ENCODE data around the gene CCDC150. TPM values are rescaled to one million over a fixed set of nuclear protein-coding genes. Genes with fewer than 3 reads are reported as not detected.

The CCDC150 gene
- total and polyA plus RNA-seq, 2 of the 8 experiments (the other 6 are each of a cell fraction or from before 2014, with no cell fraction given), result 8.3 to 31.9 TPM

GRCh38 chr2:196696423-196697079 lies 57.0 kb downstream of the CCDC150 start:
- H4K5ac ChIP-seq (ENCODE audit: insufficient read length, low read depth, low read length), result no peak overlapping the region
- no peak overlapping the region for H2BK15ac ChIP-seq (ENCODE audit: low read length)
- no peaks in the 10 kb centered on the region for H3K9me3 ChIP-seq (ENCODE audit: insufficient read depth in 2 of 2, low read depth in 1 of 2, low read length in 1 of 2)
- no peaks in the 10 kb centered on the region for H3K4me1 ChIP-seq (replicated peaks in 1 of 4; ENCODE audit: control insufficient read depth in 3 of 4, insufficient read depth in 4 of 4, low read length in 3 of 4)
- H2BK5ac ChIP-seq (ENCODE audit: low read depth, low read length), result no peak overlapping the region
- no peaks in the 10 kb centered on the region; a peak in 2 of 4 replicates for H3K79me2 ChIP-seq (ENCODE audit: control insufficient read depth in 1 of 2, insufficient read depth in 2 of 2, low read length in 2 of 2)
- no peak overlapping the region for H4K8ac ChIP-seq (ENCODE audit: extremely low read depth, insufficient read depth, low read length)
- H2BK20ac ChIP-seq (ENCODE audit: low read length), result no peak overlapping the region
- 93% methylated on average over 3 of the region's 3 CpGs; no CpG with 5 or more reads in 1 of the 2 experiments for WGBS, 2 experiments (ENCODE audit: extremely low coverage in 1 of 2, insufficient coverage in 1 of 2, insufficient read length in 1 of 2, insufficient replicate concordance in 2 of 2, low coverage in 1 of 2, low lambda C conversion rate in 2 of 2, missing lambda C conversion rate in 1 of 2)
- H3K79me1 ChIP-seq (ENCODE audit: low read depth, low read length), result no peaks in the 10 kb centered on the region
- H3K23me2 ChIP-seq (ENCODE audit: low read depth, low read length), result no peaks in the 10 kb centered on the region
- H3K4me3 ChIP-seq (ENCODE audit: extremely low read depth in 1 of 4, insufficient read depth in 2 of 4, low read depth in 3 of 4, low read length in 4 of 4), result no peak overlapping the region
- H3K36me3 ChIP-seq (ENCODE audit: control insufficient read depth in 2 of 4, insufficient read depth in 4 of 4, low read length in 3 of 4), result peaks cover 0 to 6% (median 0%) of the 10 kb centered on the region in 4 experiments; a peak in 2 of 8 replicates
- H3K18ac ChIP-seq (ENCODE audit: extremely low read depth, low read length), result no peak overlapping the region
- H4K20me1 ChIP-seq (replicated peaks in 1 of 2; ENCODE audit: control insufficient read depth in 1 of 2, insufficient read depth in 2 of 2, low read length in 2 of 2), result no peaks in the 10 kb centered on the region
- no peak overlapping the region for H3K9ac ChIP-seq (replicated peaks in 1 of 4; ENCODE audit: extremely low read depth in 1 of 4, low read depth in 3 of 4, low read length in 3 of 4)
- H3K14ac ChIP-seq (ENCODE audit: insufficient read length), result no peak overlapping the region
- POLR2A ChIA-PET (ENCODE audit: partially characterized antibody), result no interaction called here
- no peaks in the 10 kb centered on the region for H3K27me3 ChIP-seq (replicated peaks in 1 of 4; ENCODE audit: control insufficient read depth in 3 of 4, extremely low read depth in 1 of 4, insufficient read depth in 3 of 4, low read length in 3 of 4)
- no peak overlapping the region for H2AFZ ChIP-seq (ENCODE audit: low read length)
- no peak overlapping the region for H2BK12ac ChIP-seq (ENCODE audit: low read depth, low read length)
- FAIRE-seq (no peak), DNase-seq (ENCODE audit: low read depth in 1 of 2, low spot score in 2 of 2) (no peak)
- H3K56ac ChIP-seq (replicated peaks; ENCODE audit: insufficient read length, low read depth, low read length), result no peak overlapping the region
- H3K4me2 ChIP-seq (ENCODE audit: insufficient read depth in 1 of 2, low read depth in 2 of 2, low read length in 2 of 2), result no peak overlapping the region
- H4K91ac ChIP-seq (replicated peaks; ENCODE audit: insufficient read length, low read length), result no peak overlapping the region
- H2AK5ac ChIP-seq (ENCODE audit: low read depth, low read length), result no peak overlapping the region
- H3K23ac ChIP-seq (ENCODE audit: insufficient read length), result no peak overlapping the region
- no peak overlapping the region for H3K4ac ChIP-seq (replicated peaks; ENCODE audit: insufficient read length, low read depth, low read length)
- CTCF ChIA-PET (ENCODE audit: partially characterized antibody), result no interaction called here
- H3K27ac ChIP-seq (ENCODE audit: low read depth, low read length), result no peak overlapping the region
- H2BK120ac ChIP-seq (replicated peaks; ENCODE audit: low read depth, low read length), result no peak overlapping the region
- TF ChIP-seq POLR2A (IDR thresholded peaks at IDR 0.05; ENCODE audit: control extremely low read depth in 1 of 2, low read depth in 2 of 2, low read length in 2 of 2) (no peak), SP2 (IDR thresholded peaks at IDR 0.05; ENCODE audit: low read length) (no peak), ATF2 (IDR thresholded peaks at IDR 0.05; ENCODE audit: low read length) (no peak), CREB1 (IDR thresholded peaks at IDR 0.05) (no peak), BCL11A (IDR thresholded peaks at IDR 0.05; ENCODE audit: low read depth in 2 of 2, low read length in 2 of 2) (no peak), ATF3 (IDR thresholded peaks at IDR 0.05; ENCODE audit: insufficient read depth, low read depth, low read length) (no peak), KDM5A (IDR thresholded peaks at IDR 0.05; ENCODE audit: low read length) (no peak), EP300 (IDR thresholded peaks at IDR 0.05; ENCODE audit: borderline replicate concordance in 1 of 2, low read depth in 2 of 2, low read length in 2 of 2) (no peak), CEBPB (IDR thresholded peaks at IDR 0.05; ENCODE audit: low read depth, low read length) (no peak), SIX5 (IDR thresholded peaks at IDR 0.05; ENCODE audit: low read depth, low read length) (no peak), YY1 (IDR thresholded peaks at IDR 0.05; ENCODE audit: low read depth, low read length) (no peak), SIN3A (conservative IDR thresholded peaks at IDR 0.05 in 1 of 2, IDR thresholded peaks at IDR 0.05 in 1 of 2; ENCODE audit: low read depth in 1 of 2, low read length in 2 of 2) (no peak)
